ENCODE measurements around the gene KRCC1.

KRCC1 gene

DNA sequence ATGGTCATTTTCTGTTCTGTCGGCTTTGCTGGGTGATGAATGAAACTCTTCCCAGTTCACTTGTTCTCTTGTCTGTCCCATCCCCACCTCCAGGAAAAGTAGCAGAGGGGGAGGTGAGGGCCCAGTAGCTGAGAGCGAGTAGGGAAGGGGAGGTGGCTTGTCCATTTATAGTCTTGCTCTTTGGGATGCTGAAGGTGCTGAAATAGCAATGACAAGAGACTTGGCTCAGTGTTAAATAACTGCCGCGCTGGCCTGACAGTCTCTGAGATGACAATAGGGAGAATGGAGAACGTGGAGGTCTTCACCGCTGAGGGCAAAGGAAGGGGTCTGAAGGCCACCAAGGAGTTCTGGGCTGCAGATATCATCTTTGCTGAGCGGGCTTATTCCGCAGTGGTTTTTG is 12.0 kb upstream of the KRCC1 start, which contains the start of gene SMYD1:
Gene SMYD1, plus strand, starts transcription at position 228 of the 400 bp plus-strand sequence. Its CDS starts 40 bp downstream, at position 268.
- Histone ChIP-seq H2BK5ac (ENCODE audit: low read depth, low read length, poor library complexity) (peak within 1 kb of the TSS; percentile 47), H3K4me2 (ENCODE audit: low read length) (peak within 1 kb of the TSS; percentile 51), H3K79me2 (ENCODE audit: control insufficient read depth, insufficient read depth, low read length, poor library complexity) (no peaks in the 10 kb centered on the region), H3K79me1 (ENCODE audit: low read length) (peaks cover 8% of the 10 kb centered on the region), H3K4me1 (ENCODE audit: control insufficient read depth in 1 of 2, insufficient read depth in 2 of 2, low read length in 2 of 2) (peaks cover 5 to 15% of the 10 kb centered on the region in 2 experiments), H3K4me3 (ENCODE audit: low read depth, low read length) (no peak within 1 kb of the TSS), H4K8ac (ENCODE audit: low read depth, low read length) (peak within 1 kb of the TSS; percentile 22), H3K4ac (ENCODE audit: low read depth, low read length) (no peak within 1 kb of the TSS), H3K18ac (ENCODE audit: low read length) (no peak within 1 kb of the TSS), H3K27ac (ENCODE audit: low read depth, low read length) (peak within 1 kb of the TSS; percentile 73), H3K14ac (ENCODE audit: low read length) (peak within 1 kb of the TSS; percentile 30), H2AFZ (ENCODE audit: insufficient read depth, low read length, poor library complexity) (peak within 1 kb of the TSS; percentile 39), H3K27me3 (ENCODE audit: insufficient read depth, low read length) (no peaks in the 10 kb centered on the region), H2BK120ac (ENCODE audit: insufficient read depth, low read length, poor library complexity) (peak within 1 kb of the TSS; percentile 59), H2AK5ac (ENCODE audit: low read length) (no peak within 1 kb of the TSS), H2BK12ac (ENCODE audit: low read length) (peak within 1 kb of the TSS; percentile 82), H3K9ac (ENCODE audit: low read length) (no peak within 1 kb of the TSS), H3K9me3 (ENCODE audit: insufficient read depth, low read depth, low read length) (no peaks in the 10 kb centered on the region), H3K23ac (ENCODE audit: low read length) (no peak within 1 kb of the TSS), H4K12ac (ENCODE audit: low read depth, low read length) (no peak within 1 kb of the TSS), H4K91ac (ENCODE audit: low read depth, low read length) (peak within 1 kb of the TSS; percentile 86), H3K36me3 (ENCODE audit: control insufficient read depth in 1 of 2, insufficient read depth in 2 of 2, low read length in 2 of 2) (no peaks in the 10 kb centered on the region)
- DNase-seq: no peak
- WGBS (ENCODE audit: extremely low coverage, insufficient coverage, insufficient read length): no CpG with 5 or more reads among the region's 8 CpGs

DNA sequence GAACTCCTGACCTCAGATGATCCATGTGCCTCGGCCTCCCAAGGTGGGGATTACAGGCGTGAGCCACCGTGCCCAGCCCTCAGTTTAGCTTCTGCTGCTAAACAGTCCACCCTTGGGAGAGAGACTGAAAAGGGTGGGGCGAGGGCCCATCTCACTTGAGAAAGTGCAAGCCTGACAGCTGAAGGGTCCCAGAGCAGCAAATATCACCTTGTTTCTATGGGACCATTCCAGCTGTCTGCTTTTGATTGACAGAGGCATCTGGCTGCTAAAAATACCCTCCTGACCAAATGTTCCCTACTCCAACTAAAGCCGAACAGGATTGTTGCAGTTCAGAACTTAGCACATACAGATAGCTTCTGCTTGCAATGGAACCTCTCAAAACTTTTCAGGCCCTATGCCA is 11.6 kb upstream of the KRCC1 start:
- no peak overlapping the region for H3K9ac ChIP-seq (ENCODE audit: low read length)
- H4K91ac ChIP-seq (ENCODE audit: low read depth, low read length): peak overlapping the region; percentile 70
- H4K12ac ChIP-seq (ENCODE audit: low read depth, low read length): no peak overlapping the region
- H3K18ac ChIP-seq (ENCODE audit: low read length): no peak overlapping the region
- H3K4me1 ChIP-seq (ENCODE audit: control insufficient read depth in 1 of 2, insufficient read depth in 2 of 2, low read length in 2 of 2): peaks cover 5 to 15% of the 10 kb centered on the region in 2 experiments
- no peaks in the 10 kb centered on the region for H3K9me3 ChIP-seq (ENCODE audit: insufficient read depth, low read depth, low read length)
- no peak overlapping the region for H2BK12ac ChIP-seq (ENCODE audit: low read length)
- peak overlapping the region; percentile 30 for H3K14ac ChIP-seq (ENCODE audit: low read length)
- H4K8ac ChIP-seq (ENCODE audit: low read depth, low read length): peak overlapping the region; percentile 22
- H2BK120ac ChIP-seq (ENCODE audit: insufficient read depth, low read length, poor library complexity): peak overlapping the region; percentile 59
- H2BK5ac ChIP-seq (ENCODE audit: low read depth, low read length, poor library complexity): peak overlapping the region; percentile 11
- H3K36me3 ChIP-seq (ENCODE audit: control insufficient read depth in 1 of 2, insufficient read depth in 2 of 2, low read length in 2 of 2): no peaks in the 10 kb centered on the region
- no peaks in the 10 kb centered on the region for H3K79me2 ChIP-seq (ENCODE audit: control insufficient read depth, insufficient read depth, low read length, poor library complexity)
- H2AFZ ChIP-seq (ENCODE audit: insufficient read depth, low read length, poor library complexity): no peak overlapping the region
- WGBS (ENCODE audit: extremely low coverage, insufficient coverage, insufficient read length): no CpG with 5 or more reads among the region's 5 CpGs
- H3K79me1 ChIP-seq (ENCODE audit: low read length): peaks cover 8% of the 10 kb centered on the region
- peak overlapping the region; percentile 30 for H3K27ac ChIP-seq (ENCODE audit: low read depth, low read length)
- DNase-seq: no peak
- H3K23ac ChIP-seq (ENCODE audit: low read length): no peak overlapping the region
- H3K4me2 ChIP-seq (ENCODE audit: low read length): peak overlapping the region; percentile 49
- H2AK5ac ChIP-seq (ENCODE audit: low read length): no peak overlapping the region
- no peak overlapping the region for H3K4me3 ChIP-seq (ENCODE audit: low read depth, low read length)
- no peak overlapping the region for H3K4ac ChIP-seq (ENCODE audit: low read depth, low read length)
- no peaks in the 10 kb centered on the region for H3K27me3 ChIP-seq (ENCODE audit: insufficient read depth, low read length)

DNA sequence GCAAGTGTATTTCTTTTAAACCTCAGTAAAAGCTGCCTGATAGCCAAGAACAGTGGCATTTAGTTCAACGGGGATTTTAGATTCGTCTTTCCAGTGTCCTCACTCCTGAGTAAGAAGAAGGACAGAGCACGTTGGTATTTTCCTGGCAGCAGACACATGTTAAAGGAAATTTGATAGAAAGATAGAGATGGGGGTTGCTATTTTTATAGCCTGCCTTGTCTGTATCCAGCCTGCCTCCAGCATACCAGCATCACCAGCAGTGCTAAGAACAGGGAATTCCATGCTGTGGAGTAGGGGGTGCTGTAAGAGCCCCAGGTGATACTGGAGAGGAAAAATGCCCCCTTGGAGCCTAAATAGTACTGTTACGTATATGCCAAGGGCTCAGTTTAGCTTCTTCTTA is 11.0 kb upstream of the KRCC1 start:
- Histone ChIP-seq H3K27me3 (ENCODE audit: insufficient read depth, low read length) (no peaks in the 10 kb centered on the region), H4K91ac (ENCODE audit: low read depth, low read length) (no peak overlapping the region), H4K8ac (ENCODE audit: low read depth, low read length) (no peak overlapping the region), H3K36me3 (ENCODE audit: control insufficient read depth in 1 of 2, insufficient read depth in 2 of 2, low read length in 2 of 2) (no peaks in the 10 kb centered on the region), H3K27ac (ENCODE audit: low read depth, low read length) (peak overlapping the region; percentile 73), H3K4me1 (ENCODE audit: control insufficient read depth in 1 of 2, insufficient read depth in 2 of 2, low read length in 2 of 2) (peaks cover 5 to 15% of the 10 kb centered on the region in 2 experiments), H2BK12ac (ENCODE audit: low read length) (no peak overlapping the region), H4K12ac (ENCODE audit: low read depth, low read length) (no peak overlapping the region), H2AFZ (ENCODE audit: insufficient read depth, low read length, poor library complexity) (no peak overlapping the region), H3K9me3 (ENCODE audit: insufficient read depth, low read depth, low read length) (no peaks in the 10 kb centered on the region), H2BK120ac (ENCODE audit: insufficient read depth, low read length, poor library complexity) (no peak overlapping the region), H3K9ac (ENCODE audit: low read length) (no peak overlapping the region), H2BK5ac (ENCODE audit: low read depth, low read length, poor library complexity) (no peak overlapping the region), H3K79me2 (ENCODE audit: control insufficient read depth, insufficient read depth, low read length, poor library complexity) (no peaks in the 10 kb centered on the region), H3K4ac (ENCODE audit: low read depth, low read length) (no peak overlapping the region), H3K18ac (ENCODE audit: low read length) (no peak overlapping the region), H2AK5ac (ENCODE audit: low read length) (no peak overlapping the region), H3K4me2 (ENCODE audit: low read length) (peak overlapping the region; percentile 51), H3K23ac (ENCODE audit: low read length) (no peak overlapping the region), H3K4me3 (ENCODE audit: low read depth, low read length) (no peak overlapping the region), H3K79me1 (ENCODE audit: low read length) (peaks cover 8% of the 10 kb centered on the region), H3K14ac (ENCODE audit: low read length) (no peak overlapping the region)
- peak; percentile 46 to 68 for DNase-seq
- no CpG with 5 or more reads among the region's 4 CpGs for WGBS (ENCODE audit: extremely low coverage, insufficient coverage, insufficient read length)

DNA sequence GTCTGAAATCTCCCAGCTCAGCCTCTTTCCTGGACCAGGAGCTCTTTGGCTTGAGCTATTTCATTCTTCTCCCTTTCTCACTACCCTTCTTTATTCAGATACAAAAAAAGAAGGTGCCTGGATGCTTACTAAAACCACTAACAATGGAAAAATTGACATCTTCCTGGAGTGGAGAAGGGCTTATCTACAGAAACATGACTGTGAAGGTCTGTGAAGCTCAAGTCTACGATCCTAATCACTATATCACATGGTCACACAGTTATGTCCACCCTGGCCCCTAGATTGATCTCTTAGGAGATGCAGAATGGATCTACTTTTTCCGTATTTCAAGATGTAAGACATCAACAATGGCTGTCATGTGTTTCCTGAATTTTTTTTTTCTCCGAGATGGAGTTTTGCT is 5.7 kb upstream of the KRCC1 start:
- Histone ChIP-seq H3K14ac (ENCODE audit: low read length) (no peak overlapping the region), H2BK12ac (ENCODE audit: low read length) (no peak overlapping the region), H3K9me3 (ENCODE audit: insufficient read depth, low read depth, low read length) (no peaks in the 10 kb centered on the region), H3K36me3 (ENCODE audit: control insufficient read depth in 1 of 2, insufficient read depth in 2 of 2, low read length in 2 of 2) (no peaks in the 10 kb centered on the region), H3K4me2 (ENCODE audit: low read length) (no peak overlapping the region), H3K27me3 (ENCODE audit: insufficient read depth, low read length) (no peaks in the 10 kb centered on the region), H4K12ac (ENCODE audit: low read depth, low read length) (no peak overlapping the region), H3K18ac (ENCODE audit: low read length) (no peak overlapping the region), H4K91ac (ENCODE audit: low read depth, low read length) (no peak overlapping the region), H3K27ac (ENCODE audit: low read depth, low read length) (no peak overlapping the region), H2AFZ (ENCODE audit: insufficient read depth, low read length, poor library complexity) (no peak overlapping the region), H2BK120ac (ENCODE audit: insufficient read depth, low read length, poor library complexity) (no peak overlapping the region), H3K79me2 (ENCODE audit: control insufficient read depth, insufficient read depth, low read length, poor library complexity) (no peaks in the 10 kb centered on the region), H2AK5ac (ENCODE audit: low read length) (no peak overlapping the region), H3K4ac (ENCODE audit: low read depth, low read length) (no peak overlapping the region), H3K4me3 (ENCODE audit: low read depth, low read length) (no peak overlapping the region), H3K23ac (ENCODE audit: low read length) (no peak overlapping the region), H3K9ac (ENCODE audit: low read length) (no peak overlapping the region), H3K4me1 (ENCODE audit: control insufficient read depth in 1 of 2, insufficient read depth in 2 of 2, low read length in 2 of 2) (peaks cover 0 to 1% of the 10 kb centered on the region in 2 experiments), H4K8ac (ENCODE audit: low read depth, low read length) (no peak overlapping the region), H2BK5ac (ENCODE audit: low read depth, low read length, poor library complexity) (no peak overlapping the region), H3K79me1 (ENCODE audit: low read length) (no peaks in the 10 kb centered on the region)
- no CpG with 5 or more reads among the region's 3 CpGs for WGBS (ENCODE audit: extremely low coverage, insufficient coverage, insufficient read length)
- DNase-seq: no peak

All from trophoblast cell (in vitro differentiated cells and primary cell).